WI38 (cell line): ENCODE data around the gene TTC23L.

Experiments
- H3K4me3 ChIP-seq: 2 replicates; pipeline ENCODE4 v1.5.1; 2011; ENCODE audit warnings: low read depth, mild to moderate bottlenecking, control low read depth, low read length
- TF ChIP-seq, protein P1 (sequence below): IDR thresholded peaks from 2 replicates; pipeline ENCODE4 v1.5.1; 2012; ENCODE audit warnings: low read depth, mild to moderate bottlenecking, control low read depth, low read length

TTC23L gene

DNA sequence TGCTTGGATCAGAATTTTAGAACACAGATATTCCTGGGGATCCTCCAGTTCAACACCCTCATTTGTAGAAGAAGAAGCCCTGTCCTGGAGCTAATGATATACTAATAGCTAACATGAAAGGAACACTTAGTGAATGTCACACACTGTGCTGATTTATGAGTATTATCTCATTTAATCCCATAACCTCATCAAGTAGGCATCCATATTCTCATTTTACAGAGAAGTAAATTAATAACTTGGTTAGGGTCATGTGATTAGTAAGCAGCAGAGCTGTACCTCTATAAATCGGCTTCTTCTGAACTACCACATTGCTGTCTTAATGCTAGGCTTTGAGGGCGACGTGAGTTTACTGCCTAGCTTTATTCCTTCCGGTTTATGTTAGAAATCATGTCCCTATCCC, 6.0 kb downstream of the TTC23L start:
- TF ChIP-seq, protein P1, sequence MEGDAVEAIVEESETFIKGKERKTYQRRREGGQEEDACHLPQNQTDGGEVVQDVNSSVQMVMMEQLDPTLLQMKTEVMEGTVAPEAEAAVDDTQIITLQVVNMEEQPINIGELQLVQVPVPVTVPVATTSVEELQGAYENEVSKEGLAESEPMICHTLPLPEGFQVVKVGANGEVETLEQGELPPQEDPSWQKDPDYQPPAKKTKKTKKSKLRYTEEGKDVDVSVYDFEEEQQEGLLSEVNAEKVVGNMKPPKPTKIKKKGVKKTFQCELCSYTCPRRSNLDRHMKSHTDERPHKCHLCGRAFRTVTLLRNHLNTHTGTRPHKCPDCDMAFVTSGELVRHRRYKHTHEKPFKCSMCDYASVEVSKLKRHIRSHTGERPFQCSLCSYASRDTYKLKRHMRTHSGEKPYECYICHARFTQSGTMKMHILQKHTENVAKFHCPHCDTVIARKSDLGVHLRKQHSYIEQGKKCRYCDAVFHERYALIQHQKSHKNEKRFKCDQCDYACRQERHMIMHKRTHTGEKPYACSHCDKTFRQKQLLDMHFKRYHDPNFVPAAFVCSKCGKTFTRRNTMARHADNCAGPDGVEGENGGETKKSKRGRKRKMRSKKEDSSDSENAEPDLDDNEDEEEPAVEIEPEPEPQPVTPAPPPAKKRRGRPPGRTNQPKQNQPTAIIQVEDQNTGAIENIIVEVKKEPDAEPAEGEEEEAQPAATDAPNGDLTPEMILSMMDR: no peak
- no peak overlapping the region for H3K4me3 ChIP-seq

DNA sequence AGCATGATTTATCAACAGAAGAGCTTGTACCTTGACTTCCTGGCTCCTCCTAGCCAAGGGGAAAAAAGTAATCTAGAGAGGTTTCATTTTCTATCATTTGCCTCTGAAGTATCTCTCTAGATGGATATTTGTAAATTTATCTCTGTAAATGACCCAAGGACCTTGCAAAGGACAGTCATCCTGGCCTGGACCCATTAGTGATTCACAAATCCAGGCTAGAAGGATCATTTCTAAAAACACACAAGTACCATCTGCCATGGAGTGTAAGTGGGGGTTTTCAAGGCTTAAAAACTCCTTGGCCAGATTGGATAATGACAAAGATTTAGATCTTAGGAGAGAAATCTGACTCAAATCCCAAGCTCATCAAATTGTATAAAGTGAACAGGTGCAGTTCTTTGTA, 8.1 kb downstream of the TTC23L start:
- TF ChIP-seq, protein P1: no peak
- H3K4me3 ChIP-seq: no peak overlapping the region

DNA sequence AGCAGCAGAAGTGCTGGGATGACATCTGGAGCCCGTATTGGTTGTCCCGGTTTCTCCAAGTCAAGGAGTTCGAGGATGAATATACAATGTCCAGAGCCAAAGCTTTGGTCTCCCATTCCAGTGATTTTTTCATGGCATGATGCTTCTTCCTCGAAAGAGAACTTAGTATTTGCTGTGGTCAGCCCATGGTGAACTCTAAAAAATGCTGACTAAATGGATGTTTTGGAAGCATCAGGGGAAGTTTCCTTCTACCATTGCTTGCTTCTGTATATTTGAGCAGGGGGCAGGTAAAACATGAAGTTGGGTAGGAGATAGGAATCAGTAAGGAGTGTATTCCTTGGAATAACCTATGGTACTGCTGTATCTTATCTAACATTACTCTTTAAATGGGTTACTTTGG, 8.6 kb downstream of the TTC23L start:
- H3K4me3 ChIP-seq: no peak overlapping the region
- TF ChIP-seq, protein P1: no peak

DNA sequence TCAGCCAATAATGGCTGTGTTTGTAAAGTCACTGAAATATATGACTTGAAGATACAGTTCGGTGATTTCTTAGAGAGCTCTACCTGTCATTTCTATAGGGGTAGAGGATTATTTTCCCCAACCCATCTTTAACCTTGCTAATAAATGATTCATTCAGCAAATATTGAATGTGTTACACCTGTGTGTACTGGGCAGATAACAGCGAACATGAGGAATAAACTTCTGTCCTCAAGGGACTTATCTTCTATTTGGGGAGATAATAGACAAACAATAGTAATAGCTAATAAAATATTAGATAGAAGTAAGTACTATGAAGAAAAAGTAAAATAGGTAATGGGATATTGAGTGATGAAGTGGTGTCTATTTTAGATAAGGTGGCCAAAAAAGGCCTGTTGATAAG, 9.3 kb downstream of the TTC23L start:
- H3K4me3 ChIP-seq: no peak overlapping the region
- TF ChIP-seq, protein P1: no peak

DNA sequence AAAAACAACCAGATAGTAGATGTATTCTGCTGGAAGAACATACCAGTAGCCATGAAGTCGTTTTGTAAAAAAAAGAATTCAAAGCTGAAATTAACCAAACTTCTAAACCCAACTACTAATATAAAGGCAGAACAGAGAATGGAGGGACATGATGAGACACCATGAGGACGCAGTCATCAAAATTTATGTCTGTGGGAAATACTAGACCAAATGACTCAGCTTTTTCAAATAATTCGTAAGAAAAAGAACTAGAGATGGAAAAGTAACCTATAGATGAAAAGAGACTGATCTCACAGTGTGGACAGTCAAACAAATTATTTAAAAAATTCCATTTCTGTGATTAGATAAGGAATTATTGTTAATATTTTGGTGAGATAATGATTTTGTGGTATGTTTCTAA, 10.3 kb downstream of the TTC23L start:
- TF ChIP-seq, protein P1: no peak

DNA sequence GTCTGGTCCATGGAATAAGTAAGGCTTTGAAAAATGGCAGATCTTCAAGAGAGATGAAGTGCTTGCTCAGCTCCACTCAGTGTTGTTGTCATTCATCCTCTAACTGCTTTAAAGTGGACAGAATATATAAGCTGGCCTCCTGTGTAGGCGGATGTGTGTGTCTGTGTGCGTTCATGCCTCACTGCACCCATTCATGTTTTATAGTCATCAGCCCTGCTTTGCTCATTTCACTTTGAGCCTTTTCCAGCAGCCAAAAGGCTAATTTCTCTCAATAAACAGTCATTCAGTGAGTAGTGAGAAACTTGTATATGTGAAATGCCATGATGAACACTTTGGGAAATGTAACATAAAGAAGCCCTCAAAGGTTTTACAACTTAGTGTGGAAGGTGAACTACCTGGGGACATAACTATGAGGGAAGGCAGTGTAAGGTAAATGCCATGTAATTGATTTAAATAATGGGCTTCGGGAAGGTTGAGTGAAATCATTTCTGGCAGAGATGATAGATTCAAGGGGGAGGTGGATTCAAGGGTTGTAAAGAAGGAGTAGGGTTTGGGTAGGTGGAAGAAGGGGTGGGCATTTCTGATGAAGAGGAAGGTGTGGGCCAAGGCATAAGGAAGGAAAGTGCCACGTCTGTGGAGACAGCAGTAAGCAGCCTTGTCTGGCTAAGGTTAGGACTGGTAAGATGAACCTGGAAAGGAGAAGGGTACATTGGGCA, 15.7 kb downstream of the TTC23L start:
- no peak overlapping the region for H3K4me3 ChIP-seq
- TF ChIP-seq, protein P1: no peak

More for the DNA sequence above, 10.3 kb downstream of the TTC23L start:
- H3K4me3 ChIP-seq: no peak overlapping the region

DNA sequence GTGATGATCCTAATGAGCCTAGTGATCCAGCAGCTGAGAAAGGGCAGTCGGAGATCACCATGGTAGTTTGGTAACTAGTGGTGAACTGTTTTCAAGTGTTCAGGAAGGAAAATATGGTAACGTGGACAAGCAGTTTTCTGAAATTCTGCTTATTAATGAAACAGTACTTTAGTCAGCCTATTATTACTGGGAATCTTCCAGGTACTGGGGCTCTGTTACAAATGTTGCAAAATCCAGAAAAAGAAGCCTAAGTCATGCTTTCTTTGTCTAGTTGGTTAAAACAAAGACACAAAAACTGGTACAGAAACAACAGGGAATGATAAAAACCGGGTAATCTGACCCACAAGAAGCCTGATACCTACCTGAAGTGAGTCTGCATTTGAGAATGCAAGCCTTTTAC, 18.2 kb downstream of the TTC23L start:
- TF ChIP-seq, protein P1: no peak
- H3K4me3 ChIP-seq: no peak overlapping the region
